HG03354 (cell line): ENCODE data around the gene PTGES3.
A peak's percentile ranks its signal among the peaks of the same experiment; 100 is the strongest.
"Not testable (repeated sequence)": the region's sequence is repeated elsewhere in the genome, so short reads cannot be mapped to it uniquely, and the experiment has no call there.

ENCODE experiments used
- ATAC-seq: cut with Tn5 transposase; IDR thresholded peaks from one replicate; pipeline ENCODE4 v1.9.1; 2021; ENCODE audit warnings: mild to moderate bottlenecking; ENCODE audit not compliant: unreplicated experiment, poor library complexity, severe bottlenecking

The PTGES3 gene

DNA sequence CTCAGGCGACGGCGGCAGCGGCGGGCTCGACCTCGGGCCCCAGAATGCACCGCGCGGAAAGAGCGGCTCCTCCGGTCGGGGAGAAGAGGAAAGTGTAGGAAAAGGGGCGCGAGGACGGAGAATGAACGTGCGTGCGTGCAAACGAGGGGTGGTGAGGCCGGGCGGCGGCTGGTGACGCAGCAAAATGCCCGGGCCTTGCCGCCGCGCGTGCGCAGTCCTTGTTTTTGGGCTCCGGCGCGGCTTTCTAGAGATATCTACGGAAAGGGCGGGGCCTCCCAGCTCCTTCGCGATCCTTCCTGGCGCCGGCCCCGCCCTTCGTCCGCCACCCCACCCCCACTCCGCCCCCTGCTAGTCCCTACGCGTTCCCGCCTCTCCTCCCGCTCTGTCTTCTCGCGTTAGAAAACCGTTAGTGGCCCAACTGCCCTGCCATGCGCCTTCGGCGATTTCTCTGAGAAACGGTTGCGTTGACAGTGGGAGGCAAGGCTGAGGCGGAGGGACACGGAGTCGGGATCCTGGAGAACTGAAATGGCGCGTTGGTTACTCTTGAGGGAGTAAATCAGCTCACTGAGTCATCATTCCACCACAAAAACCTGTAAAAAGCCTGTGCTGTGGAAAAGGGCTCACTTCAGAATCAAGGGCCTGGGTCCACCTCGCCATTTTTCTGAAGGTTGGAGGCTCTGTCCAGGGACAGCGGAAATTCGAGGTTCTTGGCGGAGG is at the start of gene PTGES3:
Gene PTGES3 (minus strand): TSS at position 156 of the 717 bp plus-strand sequence. CDS start 285 bp downstream, outside the sequence.
- peak; percentile 69 for ATAC-seq

- ATAC-seq, result no peak
Measured at GRCh38 chr12:56728139-56728861, 40.2 kb upstream of the PTGES3 start.

DNA sequence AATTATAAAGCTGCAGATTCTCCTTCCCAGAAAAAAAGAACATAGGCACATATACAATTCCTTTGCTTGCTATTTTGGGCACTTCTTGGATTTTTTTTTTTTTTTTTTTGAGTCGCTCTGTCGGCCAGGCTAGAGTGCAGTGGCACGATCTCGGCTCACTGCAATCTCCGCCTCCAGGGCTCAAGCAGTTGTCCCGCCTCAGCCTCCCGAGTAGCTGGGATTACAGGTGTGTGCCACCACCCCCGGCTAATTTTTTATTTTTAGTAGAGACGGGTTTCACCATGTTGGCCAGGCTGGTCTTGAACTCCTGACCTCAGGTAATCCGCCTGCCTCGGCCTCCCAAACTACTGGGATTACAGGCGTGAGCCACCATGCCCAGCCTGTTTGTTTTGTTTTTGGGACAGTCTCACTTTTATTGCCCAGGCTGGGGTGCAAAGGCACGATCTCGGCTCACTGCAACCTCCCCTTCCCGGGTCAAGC is 38.2 kb upstream of the PTGES3 start:
- ATAC-seq, result not testable (repeated sequence)

DNA sequence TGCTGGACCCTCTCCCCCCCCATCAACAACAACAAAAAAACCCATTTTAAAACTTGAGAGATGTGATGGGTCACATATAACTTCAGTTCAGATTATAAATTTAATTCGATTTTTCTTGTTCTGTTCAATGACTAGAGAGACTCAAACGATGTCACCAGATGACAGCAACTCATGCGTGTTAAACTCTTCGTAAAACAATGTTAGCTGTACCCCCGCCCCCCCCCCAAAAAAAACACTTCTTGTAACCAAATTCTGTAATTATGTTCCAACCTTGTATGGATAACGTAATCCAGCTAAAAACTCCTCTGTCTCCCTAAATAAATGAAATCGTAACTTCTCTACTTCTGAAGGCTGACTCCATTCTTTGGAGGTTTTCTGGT is 37.6 kb upstream of the PTGES3 start:
- ATAC-seq, result no peak

- ATAC-seq, result peak; percentile 93
Measured at GRCh38 chr12:56724972-56725722, 37.1 kb upstream of the PTGES3 start, which contains the start of gene NACA. NACA (minus strand) TSS chr12:56725299; CDS start chr12:56724521, 778 bp downstream.

DNA sequence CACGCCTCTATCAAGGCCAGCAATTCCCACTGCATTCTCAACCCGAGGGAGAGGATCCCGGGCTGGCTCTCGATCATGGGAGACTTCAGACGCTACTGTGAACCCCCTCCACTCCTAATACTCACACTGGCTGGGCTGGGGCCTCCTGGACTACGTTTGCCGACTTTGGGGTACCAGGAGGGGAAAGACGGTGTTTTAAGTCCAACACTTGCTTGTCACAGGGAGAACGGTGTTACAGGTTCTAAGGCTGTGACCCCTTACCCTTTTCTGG is 36.6 kb upstream of the PTGES3 start:
- ATAC-seq, result no peak

- ATAC-seq, result no peak
Measured at GRCh38 chr12:56723889-56724700, 36.0 kb upstream of the PTGES3 start.

GRCh38 chr12:56723352-56723751 is 35.3 kb upstream of the PTGES3 start:
- ATAC-seq, result no peak

GRCh38 chr12:56722832-56723231 is 34.7 kb upstream of the PTGES3 start:
- no peak for ATAC-seq

GRCh38 chr12:56721721-56722120 is 33.6 kb upstream of the PTGES3 start:
- ATAC-seq, result no peak

DNA sequence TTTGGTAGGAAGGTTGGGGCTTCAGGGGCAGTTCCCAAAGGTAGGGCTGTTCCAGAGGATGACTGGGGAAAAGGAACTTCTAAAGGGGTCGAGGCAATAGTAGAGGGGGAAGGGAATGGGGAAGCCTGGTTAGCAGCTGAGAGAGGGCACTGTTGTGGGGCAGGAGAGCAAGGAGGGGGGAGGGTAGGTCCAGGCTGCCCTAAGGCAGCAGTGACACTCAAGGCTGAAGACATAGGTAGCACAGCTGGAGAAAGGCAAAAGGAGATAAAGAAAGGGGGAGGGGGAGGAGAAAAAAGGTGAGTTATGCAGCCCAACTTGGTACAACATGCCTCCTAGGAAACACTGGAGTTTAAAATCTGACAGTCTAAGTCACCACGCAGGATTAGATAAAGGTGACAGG is 33.1 kb upstream of the PTGES3 start:
- no peak for ATAC-seq

DNA sequence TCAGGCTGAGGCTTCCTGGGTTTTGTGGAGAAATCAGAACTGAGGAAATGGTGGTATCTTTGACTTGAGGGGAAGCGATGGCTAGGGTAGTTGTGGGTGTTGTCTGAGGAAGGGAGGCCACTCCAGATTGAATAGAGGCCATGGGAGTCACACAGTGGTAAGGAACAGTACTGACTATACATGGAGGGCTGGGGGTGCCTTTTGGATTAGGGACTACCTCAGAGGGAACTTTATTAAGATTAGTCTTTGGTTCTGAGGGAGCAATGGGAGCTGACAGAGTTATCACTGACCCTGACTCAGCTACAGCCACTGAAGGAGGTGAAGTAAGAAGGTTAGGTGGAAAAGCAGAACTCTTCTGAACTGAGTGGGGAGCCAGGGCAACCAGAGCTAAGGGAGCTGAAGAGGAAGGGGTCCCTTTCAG is 32.7 kb upstream of the PTGES3 start:
- ATAC-seq, result no peak

GRCh38 chr12:56719056-56719455 is 31.0 kb upstream of the PTGES3 start:
- no peak for ATAC-seq

DNA sequence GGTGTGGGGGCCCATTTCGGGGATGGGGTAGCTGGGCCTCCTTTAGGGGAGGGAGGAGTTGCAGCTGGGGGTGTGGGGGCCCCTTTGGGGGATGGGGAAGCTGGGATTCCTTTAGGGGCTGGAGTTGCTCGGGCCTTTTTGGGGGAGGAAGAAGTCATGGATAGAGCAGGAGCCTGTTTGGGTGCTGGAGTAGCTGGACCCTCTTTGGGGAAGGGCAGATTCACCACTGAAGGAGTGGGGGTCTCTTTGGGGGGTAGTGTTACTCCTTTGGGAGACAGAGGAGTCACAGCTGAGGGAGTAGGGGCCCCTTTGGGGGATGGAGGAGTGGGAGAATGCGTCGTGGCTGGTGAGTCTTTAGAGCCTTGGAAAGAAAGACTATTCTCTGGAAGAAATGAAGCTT is 30.6 kb upstream of the PTGES3 start:
- ATAC-seq, result no peak

DNA sequence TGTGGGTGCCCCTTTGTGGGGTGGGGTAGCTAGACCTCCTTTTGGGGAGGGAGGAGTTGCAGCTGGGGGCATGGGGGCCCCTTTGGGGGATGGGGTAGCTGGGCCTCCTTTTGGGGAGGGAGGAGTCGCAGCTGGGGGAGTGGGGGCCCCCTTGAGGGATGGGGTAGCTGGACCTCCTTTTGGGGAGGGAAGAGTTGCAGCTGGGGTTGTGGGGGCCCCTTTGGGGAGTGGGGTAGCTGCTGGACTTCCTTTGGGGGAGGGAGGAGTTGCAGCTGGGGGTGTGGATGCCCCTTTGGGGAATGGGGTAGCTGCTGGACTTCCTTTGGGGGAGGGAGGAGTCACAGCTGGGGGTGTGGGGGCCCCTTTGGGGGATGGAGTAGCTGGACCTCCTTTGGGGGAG is 30.1 kb upstream of the PTGES3 start:
- no peak for ATAC-seq

DNA sequence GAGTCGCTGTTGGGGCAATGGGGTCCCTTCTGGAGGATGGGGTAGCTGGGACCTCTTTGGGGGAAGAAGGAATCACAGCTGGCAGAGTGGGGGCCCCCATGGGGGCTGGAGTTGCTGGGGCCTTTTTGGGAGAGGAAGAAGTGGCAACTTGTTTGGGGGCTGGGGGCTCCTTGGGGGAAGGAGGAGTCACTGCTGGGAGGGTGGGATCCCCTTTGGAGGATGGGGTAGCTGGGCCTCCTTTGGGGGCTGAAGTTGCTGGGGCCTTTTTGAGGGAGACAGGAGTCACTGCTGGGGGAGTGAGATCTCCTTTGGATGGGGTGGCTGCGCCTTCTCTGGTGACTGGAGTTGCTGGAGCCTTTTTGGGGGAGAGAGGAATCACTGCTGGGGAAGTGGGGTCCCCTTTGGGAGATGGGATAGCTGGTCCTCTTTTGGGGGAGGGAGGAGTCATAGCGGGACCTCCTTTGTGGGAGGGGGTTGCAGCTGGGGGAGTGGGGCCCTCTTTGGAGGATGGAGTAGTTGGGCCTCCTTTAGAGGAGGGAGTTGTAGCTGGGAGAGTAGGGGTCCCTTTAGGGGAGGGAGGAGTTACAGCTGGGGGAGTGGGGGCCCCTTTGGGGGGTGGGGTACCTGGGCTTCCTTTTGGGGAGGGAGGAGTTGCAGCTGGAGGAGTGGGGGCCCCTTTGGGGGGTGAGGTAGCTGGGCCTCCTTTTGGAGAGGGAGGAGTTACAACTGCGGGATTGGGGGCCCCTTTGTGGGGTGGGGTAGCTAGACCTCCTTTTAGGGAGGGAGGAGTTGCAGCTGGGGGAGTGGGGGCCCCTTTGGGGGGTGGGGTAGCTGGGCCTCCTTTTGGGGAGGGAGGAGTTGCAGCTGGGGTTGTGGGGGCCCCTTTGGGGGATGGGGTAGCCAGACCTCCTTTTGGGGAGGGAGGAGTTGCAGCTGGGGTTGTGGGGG is 29.1 kb upstream of the PTGES3 start:
- no peak for ATAC-seq

DNA sequence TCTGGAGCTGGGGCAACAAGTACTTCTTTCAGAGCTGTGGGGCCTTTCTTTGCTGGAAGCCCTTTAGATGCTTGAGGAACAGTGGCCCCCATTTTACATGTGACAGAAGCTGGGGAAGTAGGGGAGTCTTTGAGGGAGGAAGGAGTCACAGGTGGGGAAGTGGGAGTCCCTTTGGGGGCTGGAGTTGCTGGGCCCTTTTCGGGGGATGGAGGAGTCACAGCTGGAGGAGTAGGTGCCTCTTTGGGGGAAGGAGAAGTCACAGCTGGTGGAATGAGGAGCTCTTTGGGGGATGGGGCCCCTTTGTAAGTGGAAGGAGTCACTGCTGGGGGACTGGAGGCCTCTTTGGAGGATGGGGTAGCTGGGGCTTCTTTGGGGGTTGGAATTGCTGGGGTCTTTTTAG is 28.4 kb upstream of the PTGES3 start:
- ATAC-seq, result no peak

- ATAC-seq, result no peak
Measured at GRCh38 chr12:56715798-56716197, 27.7 kb upstream of the PTGES3 start.

DNA sequence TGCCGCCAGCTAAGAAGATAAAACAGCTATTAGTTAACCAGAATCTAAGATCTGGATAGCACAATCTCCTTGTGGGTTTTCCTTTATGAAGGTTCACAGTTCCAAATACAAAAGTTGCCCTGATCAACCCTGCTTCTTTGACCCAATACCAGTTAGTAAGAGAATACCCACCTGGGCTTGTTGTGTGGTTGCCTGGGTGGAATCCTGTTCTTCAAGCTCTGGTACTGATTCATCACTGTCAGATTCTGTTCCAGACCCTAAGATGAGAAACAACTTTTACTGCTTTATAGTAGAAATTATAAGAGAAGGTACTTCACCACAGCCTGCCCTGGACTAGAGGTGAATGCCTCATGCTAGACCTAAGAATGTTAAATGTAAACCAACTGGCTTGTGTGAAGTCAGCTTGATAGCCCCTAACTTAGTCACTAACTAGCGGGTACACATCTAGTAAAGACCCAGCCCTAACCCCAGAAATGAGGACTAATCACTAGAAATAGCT is 26.4 kb upstream of the PTGES3 start:
- no peak for ATAC-seq
